HG03103 (cell line): ENCODE measurements around the gene LOC101059915.
"Not testable (repeated sequence)": the region's sequence is repeated elsewhere in the genome, so short reads cannot be mapped to it uniquely, and the experiment has no call there.

Source experiments
- ATAC-seq: cut with Tn5 transposase; IDR thresholded peaks from one replicate; pipeline ENCODE4 v1.9.1; 2021; ENCODE audit warnings: low read depth; ENCODE audit not compliant: unreplicated experiment

Gene LOC101059915

DNA sequence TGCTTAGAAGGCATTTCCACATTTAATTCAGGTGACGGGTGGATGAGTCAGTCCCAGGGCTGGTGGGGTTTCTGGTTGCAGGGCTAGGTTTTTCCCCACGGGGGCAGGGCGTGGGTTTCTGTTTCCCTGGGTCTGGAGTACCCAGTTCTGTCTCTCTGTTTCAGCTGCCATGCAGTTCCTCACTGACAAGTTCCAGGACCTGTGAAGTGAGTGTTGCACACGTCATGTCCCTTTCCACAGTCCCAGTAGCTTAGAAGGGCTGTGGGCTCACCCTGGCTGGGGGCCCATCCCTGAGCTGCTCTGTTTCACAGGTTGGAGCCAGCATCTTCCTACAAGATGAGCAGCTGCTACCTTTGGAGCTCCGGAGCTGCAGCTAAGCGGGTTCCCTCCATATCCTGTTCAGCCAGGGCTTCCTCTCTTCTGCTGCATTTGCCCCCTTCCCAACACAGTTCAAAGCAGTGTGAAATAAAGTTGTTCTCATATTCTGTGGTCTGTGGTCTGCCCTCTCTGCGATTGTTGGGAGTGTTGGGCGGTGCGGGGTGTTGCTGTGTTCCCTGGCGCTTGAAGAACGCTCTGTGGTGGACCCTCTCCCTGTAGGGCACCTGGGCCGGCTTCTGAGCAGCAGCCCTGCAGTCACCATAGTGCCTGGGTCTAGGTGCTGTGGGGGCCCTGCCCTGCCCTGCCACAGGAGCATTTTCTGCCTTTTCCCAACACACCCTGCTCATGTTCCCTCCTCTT lies 3.9 kb downstream of the LOC101059915 start:
- no peak for ATAC-seq

DNA sequence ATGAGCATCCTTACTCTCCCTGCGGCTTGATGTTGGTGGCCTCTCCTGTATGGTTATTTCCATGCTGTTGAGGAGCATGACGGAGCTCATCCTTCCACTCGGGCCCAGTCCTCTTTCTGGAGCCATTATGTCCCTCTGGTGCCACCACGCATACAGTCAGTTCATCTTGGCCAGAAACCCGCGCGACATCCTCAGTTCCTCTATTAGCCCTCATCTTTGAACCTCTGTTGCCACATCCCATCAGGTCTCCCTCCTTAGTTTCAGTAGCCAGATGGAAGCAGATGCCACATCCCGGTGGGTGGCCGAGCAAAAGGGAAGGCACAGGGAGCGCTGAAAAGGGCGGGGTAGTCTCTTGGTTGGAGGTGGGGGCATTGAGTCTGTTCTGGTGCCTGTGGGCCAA lies 4.6 kb downstream of the LOC101059915 start:
- no peak for ATAC-seq

DNA sequence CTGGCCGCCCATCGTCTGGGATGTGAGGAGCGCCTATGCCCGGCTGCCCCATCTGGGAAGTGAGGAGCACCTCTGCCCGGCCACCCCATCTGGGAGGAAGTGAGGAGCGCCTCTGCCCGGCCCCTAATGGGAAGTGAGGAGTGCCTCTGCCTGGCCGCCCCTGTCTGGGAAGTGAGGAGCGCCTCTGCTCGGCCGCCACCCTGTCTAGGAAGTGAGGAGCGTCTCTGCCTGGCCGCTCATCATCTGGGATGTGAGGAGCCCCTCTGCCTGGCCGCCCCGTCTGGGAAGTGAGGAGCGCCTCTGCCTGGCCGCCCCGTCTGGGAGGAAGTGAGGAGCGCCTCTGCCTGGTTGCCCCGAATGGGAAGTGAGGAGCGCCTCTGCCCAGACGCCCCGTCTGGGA lies 8.3 kb downstream of the LOC101059915 start:
- ATAC-seq, result not testable (repeated sequence)

DNA sequence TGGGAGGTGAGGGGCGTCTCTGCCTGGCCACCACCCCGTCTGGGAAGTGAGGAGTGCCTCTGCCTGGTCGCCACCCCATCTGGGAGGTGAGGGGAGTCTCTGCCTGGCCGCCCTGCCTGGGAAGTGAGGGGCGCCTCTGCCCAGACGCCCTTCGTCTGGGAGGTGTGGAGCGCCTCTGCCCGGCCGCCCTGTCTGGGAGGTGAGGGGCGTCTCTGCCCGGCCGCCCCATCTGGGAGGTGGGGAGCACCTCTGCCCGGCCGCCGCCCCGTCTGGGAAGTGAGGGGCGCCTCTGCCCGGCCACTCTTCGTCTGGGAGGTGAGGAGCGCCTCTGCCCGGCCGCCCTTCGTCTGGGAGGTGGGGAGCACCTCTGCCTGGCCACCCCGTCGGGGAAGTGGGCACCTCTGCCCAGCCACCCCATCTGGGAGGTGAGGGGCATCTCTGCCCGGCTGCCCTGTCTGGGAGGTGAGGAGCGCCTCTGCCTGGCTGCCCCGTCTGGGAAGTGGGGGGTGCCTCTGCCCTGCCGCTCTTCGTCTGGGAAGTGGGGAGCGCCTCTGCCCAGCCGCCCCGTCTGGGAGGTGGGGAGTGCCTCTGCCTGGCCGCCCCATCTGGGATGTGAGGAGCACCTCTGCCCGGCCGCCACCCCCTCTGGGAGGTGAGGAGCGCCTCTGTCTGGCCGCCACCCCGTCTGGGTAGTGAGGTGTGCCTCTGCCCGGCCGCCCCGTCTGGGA lies 8.9 kb downstream of the LOC101059915 start:
- not testable (repeated sequence) for ATAC-seq

DNA sequence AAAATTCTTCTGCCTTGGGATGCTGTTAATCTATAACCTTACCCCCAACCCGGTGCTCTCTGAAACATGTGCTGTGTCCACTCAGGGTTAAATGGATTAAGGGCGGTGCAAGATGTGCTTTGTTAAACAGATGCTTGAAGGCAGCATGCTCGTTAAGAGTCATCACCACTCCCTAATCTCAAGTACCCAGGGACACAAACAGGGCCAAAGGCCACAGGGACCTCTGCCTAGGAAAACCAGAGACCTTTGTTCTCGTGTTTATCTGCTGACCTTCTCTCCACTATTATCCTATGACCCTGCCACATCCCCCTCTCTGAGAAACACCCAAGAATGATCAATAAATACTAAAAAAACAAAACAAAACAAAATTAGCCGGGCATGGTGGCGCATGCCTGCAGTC lies 9.8 kb downstream of the LOC101059915 start:
- ATAC-seq, result not testable (repeated sequence)

DNA sequence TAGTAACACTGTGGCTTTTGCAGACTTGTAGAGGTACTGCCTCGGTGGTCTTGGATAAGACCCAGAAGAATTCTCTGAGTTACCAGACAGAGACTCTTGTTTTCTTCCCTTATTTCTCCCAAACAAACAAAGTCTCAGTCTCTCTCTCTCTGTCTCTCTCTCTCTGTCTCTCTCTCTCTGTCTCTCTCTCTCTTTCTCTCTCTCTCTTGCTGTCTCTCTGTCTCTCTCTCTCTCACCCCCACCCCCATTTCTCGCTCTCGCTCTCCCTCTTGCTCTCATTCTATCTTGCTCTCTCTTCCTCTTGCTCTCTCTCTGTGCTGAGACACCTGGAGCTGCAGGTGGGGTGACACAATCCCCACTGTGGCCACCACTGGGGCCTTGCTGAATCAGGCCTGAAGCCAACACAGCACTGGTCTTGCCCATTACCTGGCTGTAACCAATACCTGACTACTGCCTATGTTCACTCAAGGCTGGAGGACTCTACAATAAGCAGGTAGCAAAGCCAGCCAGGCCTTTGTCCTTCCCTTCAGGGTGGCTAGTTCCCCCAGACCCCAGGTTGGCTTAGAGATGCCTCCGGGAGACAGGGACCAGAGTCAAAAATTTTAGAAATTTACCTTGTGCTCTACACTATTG lies 12.3 kb downstream of the LOC101059915 start:
- no peak for ATAC-seq

DNA sequence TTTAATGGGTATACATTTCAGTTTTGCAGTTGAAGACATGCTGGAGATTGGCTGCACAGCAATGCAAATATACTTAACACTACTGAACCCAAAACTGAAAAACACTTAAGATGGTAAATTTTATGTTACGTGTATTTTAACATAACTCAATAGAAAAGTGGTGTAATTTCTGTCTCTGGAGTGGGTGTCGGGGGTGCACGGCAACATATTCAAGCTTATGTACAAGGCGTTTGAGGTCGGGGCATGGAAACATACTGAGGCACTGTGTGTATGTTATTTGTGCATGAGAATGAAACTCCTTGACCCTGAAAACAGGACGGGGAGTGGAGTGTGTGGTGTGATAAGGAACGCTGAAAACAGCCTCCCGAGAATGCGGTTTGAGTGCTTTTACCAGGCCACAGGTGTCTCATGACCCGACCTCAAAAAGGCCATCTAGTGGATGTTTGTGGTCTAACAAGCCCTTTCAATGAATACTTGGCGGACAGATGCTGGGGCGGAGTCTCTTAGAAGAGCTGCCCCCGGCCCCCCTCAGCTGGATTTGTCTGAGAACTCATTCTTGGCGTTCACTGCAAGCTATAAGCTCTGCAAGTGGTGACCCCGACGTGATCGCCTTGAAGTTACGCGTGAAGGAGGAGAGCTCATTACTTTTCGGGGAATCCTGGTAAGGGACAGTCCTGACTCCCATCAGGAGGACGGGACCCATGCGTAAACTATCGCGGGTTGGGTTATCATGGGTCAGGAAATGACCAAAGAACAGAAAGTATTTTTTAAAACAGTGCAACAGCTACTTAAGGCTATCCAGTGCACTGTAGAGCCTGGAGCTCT lies 29.5 kb downstream of the LOC101059915 start:
- not testable (repeated sequence) for ATAC-seq

DNA sequence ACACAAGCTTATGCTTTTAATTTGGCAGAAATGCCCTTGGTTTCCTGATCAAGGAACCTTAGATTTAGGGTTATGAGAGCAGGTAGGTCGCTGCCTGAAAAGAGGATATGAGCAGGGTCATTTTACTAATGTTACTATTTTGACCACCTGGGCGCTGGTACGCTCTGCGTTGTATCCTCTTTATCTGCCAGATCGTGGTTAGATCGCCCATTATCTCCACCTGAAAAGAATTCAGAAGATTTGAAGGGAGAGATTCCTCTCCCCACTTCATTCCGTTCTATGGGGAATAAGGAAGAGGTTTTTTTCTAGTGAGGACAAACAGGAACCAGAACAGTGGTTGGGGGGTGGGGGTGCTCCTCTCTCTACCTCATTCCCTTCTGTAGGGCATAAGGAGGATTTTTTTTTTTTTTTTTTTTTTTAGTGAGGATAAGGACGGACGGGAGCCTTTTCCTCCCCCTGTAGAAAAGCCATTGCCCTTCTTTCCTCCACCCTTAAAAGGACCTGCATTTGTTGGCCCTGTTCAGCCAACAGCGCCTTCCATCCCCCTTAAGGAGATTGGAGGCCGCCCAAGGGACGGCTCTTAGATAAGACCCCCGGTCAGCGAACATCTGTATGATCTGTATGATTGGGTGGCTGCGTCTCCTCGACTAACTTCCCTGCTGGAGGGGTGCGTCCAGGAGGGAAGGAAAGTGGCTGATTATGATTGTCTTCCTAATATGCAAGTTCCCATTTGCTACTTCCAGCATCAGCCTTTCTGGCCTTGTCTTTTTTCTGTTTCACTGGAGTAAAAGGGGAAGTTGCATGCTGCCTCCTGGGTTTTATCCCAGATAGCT lies 30.3 kb downstream of the LOC101059915 start:
- not testable (repeated sequence) for ATAC-seq

DNA sequence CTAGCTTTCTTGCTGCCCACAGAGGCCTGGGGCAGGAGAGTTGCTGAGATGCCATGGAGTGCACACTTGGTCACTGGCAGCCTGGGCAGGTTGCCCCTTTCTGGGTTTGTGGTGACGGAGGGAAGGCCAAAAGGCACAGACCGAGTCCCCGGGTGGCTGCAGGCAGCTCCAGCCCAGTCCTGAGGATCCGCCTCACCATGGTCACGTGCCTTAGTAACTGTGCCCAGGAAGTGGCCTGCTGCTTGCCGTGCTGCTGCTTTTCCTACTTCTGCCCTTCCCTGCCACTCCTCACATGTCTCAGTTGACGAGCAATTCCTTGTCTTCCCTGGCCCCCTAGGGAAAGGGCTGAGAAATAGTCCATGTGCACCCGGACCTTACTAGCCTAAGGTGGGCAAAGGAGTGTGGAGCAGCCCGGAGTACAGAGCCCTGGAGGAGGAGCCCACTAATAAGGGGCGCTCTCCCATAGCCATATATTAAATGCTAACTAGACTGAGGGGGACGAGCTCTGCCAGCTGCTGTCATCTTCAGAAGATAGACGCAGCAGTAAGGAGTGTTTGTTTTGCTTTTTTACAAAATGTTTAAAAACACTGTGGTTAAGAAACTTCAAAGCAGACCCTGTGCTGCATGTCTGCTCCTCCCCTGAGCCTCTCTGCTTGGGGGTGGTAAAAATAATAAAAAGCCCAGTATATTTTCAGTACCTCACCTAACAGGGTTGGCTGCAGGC lies 31.1 kb downstream of the LOC101059915 start:
- not testable (repeated sequence) for ATAC-seq

DNA sequence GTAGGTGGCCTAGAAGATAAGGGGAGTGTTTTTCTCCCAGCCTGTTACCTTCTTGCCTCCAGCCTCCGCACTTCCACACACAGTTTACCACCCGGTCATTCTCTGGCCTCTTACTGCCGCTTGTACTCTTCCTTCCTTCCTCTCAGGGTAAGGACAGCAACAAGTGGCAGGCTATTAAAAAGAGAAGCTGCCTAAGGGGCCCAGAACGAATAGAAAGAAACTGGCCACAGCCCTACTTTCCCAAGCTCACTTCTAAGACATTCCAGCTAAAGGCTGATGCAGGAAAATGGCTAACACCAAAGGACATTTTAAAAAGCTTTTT lies 31.6 kb downstream of the LOC101059915 start:
- ATAC-seq, result not testable (repeated sequence)

DNA sequence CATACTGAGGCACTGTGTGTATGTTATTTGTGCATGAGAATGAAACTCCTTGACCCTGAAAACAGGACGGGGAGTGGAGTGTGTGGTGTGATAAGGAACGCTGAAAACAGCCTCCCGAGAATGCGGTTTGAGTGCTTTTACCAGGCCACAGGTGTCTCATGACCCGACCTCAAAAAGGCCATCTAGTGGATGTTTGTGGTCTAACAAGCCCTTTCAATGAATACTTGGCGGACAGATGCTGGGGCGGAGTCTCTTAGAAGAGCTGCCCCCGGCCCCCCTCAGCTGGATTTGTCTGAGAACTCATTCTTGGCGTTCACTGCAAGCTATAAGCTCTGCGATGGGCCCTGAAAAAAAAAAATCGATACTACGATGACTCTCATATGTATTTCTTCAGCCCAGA lies 35.5 kb downstream of the LOC101059915 start:
- ATAC-seq, result not testable (repeated sequence)

DNA sequence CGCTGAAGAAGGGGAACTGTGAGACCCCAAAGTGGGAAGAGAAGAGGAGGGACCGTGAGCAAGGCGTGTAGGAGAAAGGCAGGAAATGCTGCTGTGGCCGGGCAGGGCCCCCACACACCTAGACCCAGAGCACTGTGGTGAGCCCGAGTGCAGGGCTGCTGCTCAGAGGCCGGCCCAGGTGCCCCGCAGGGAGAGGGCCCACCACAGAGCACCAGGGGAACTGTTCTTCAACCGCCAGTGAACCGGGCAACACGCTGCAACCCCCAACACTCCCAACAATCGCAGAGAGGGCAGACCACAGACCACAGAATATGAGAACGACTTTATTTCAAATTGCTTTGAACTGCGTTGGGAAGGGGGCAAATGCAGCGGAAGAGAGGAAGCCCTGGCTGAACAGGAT lies 46.7 kb downstream of the LOC101059915 start:
- not testable (repeated sequence) for ATAC-seq

DNA sequence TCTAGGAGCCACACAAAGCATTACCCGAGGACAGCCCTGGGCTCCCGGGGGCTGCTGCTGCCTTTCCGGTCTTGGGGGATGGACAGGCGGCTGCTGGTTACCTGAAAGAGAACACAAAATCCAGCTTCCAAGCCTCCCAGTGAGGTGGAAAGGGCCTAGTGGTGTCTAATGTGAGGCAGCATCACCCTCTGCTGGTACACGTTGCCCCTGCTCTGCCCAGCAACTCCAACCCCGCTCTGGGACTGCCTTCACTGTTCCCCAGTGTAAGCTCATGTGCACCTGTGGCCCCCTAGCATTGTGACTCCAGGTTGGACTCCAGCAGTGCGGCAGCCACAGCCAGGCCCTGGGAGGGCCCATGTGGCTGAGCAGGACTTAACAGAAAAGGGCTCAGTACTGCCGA lies 48.2 kb downstream of the LOC101059915 start:
- ATAC-seq, result not testable (repeated sequence)

DNA sequence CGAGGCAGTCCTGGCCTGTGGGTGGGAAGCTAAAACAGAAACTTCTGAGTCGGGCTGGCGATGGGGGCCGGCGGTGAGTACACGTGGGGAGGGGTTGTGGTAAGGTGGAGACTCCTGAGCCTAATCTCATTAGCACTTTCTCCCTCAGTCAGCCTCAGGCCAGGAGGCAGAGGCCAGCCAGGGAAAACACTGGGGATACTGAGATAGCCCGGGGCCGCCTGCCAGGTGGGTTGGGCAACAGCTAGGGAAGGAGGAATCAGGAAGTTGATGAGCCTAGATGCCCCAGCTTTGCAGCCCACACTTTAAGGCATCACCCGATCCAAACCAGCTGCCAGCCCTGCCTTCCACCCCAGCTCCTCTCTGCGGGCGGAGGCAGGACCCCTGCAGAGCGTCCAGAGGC lies 49.0 kb downstream of the LOC101059915 start:
- not testable (repeated sequence) for ATAC-seq

DNA sequence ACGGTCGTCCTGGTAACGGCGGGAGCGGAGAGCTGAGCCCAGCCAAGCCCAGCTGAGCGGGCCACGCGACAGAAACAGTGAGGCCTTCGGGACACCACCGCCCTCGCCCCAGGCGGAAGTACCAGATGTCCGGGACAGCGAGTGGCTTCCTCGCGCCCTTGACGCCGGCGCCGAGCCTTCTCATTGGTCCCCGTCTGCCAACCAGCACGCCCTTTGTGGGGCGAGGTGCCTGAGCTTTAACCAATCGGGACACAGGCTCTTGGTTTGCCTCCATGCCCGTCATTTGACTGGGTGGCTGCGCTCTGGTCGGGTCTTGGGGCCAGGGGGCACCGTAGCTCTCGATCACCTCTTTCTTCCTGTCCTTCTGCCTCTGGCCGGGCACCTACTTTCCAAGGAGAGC lies 50.8 kb downstream of the LOC101059915 start, which contains the start of gene CXorf49:
CXorf49 (minus strand) TSS at position 101 of the 400 bp plus-strand sequence. CDS start 134 bp downstream, outside the sequence.
- ATAC-seq, result not testable (repeated sequence)

DNA sequence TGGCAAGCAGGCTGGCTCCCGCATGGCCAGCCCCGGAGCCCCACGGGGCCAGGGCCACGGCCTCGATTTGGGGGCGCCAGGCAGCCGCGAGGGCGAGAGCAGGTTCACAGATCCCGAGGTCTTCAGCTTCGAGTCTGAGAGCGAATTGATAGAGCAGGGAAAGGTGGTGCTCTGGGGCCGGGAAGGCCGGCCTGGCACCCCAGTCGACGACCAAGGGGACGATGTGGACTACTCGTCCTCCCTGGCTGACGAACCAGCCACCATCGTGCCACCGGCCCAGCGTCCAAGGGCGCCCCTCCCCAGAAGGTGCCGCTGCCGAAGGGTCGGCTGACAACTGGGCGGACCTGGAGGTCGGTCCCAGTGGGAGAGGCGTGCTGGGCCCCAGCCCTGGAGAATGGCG lies 51.8 kb downstream of the LOC101059915 start:
- not testable (repeated sequence) for ATAC-seq

DNA sequence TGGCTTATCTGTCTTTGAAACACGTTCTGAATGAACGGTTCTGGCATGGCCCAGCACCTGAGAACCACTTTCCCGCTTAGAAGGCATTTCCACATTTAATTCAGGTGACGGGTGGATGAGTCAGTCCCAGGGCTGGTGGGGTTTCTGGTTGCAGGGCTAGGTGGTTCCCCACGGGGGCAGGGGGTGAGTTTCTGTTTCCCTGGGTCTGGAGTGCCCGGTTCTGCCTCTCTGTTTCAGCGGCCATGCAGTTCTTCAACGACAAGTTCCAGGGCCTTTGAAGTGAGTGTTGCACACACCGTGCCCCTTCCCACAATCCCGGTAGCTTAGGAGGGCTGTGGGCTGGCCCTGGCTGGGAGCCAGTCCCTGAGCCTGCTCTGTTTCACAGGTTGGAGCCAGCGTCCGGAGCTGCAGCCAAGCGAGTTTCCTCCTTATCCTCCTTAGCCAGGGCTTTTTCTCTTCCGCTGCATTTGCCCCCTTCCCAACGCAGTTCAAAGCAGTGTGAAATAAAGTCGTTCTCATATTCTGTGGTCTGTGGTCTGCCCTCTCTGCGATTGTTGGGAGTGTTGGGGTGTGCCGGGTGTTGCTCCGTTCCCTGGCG lies 53.0 kb downstream of the LOC101059915 start:
- ATAC-seq, result not testable (repeated sequence)
